A204.1 (cell line): ENCODE results near the gene ASPRV1.

Experiments
- FAIRE-seq: peaks from 2 replicates; lab custom pipeline; 2012; peaks lifted over from hg19 to GRCh38; lab: Jason Lieb, UNC

The ASPRV1 gene

DNA sequence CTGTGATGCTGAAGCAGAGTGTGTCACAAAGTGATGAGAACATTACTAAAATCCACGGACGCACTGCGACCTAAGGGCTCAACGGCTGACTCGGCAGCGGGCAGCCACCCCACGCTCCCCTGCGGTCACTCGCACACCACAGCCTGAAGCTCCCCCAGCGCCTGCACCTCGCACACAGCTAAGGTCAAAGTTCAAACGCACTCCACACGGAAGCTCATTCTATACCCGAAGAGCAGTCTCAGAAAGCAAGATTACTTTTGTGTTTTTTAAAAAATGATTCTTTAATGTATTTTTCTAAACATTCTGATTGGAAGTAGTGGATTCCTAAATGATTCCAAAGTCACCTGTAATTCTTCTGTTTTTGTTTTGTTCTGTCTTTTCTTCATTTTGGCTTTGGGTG lies 21.7 kb downstream of the ASPRV1 start:
- no peak for FAIRE-seq

DNA sequence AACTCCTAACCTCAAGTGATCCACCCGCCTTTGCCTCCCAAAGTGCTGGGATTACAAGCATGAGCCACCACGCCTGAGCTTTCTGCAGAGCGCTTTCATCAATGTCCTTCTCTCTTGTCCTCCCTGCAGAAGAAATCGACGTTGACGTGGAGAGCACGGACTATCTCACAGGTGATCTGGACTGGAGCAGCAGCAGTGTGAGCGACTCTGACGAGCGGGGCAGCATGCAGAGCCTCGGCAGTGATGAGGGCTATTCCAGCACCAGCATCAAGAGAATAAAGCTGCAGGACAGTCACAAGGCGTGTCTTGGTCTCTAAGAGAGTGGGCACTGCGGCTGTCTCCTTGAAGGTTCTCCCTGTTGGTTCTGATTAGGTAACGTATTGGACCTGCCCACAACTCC lies 23.5 kb downstream of the ASPRV1 start:
- no peak for FAIRE-seq

DNA sequence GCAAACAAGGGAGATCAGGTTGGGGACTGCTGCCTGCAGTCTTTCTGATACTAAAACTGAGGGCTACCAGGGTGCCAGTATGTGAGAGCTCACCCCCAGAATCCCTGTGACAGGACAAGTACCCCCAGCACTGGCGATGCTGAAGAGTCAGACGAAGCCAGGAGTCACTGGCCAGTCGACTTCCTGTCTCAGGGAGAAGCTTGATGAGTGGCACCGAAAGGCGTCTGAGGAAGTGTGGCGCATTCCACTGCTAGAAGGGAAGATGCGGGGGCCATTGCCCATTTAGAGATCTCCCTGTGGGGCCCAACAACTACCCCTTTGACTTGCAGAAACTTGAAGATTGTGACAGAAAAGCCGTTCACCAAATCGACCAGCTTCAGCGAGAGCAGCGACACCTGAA lies 24.5 kb downstream of the ASPRV1 start:
- FAIRE-seq = no peak

GRCh38 chr2:69935011-69935410 lies 26.4 kb downstream of the ASPRV1 start:
- FAIRE-seq = no peak

DNA sequence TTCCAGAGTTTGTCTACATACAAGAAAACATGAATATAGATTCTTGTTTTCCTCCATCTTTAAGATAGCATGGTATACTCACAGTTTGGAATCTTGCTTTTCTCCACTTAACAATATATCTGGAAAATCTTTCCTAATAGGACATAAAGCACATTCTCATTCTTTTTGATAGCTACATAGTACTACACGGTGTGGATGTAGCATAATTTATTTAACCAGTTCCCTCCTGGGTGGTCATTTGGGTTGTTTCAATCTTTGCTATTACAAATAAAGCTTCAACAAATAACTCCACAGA lies 26.9 kb downstream of the ASPRV1 start:
- FAIRE-seq = no peak

DNA sequence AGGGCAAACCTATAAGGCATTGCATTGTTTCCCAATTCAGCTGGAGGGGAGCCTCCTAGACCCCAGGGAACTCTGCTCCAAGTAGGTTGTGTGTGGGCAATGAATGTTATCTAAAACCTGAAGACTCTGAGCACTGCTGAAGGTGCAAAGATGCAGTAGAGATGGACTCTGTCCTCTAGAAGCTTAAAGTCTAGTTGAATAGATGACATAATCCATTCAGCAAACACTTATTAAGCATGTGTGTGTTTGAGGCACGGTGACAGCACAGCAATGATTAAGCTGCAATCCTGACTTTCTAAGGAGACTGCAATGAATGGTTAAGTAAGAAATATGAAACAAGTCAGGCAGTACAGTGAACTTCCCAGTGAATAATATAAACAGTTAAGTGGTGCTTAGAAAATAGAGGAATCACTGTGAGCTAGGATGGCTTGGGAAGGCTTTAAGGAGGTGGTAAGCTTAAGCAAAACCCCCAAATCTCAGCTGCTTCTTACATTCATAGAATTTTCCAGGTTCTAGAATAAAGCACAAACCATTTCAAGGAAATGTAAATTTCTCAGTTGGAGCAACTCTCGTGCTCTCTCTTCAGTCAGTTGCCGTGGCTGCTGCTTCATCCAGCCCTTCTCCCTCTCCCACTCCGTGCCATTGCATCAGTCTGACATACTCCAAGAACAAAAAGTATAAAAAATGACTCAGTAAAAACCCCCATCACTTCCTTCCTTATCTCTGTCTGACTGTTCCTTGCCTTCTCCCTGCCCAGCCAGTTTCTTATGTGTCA lies 27.4 kb downstream of the ASPRV1 start:
- no peak for FAIRE-seq

DNA sequence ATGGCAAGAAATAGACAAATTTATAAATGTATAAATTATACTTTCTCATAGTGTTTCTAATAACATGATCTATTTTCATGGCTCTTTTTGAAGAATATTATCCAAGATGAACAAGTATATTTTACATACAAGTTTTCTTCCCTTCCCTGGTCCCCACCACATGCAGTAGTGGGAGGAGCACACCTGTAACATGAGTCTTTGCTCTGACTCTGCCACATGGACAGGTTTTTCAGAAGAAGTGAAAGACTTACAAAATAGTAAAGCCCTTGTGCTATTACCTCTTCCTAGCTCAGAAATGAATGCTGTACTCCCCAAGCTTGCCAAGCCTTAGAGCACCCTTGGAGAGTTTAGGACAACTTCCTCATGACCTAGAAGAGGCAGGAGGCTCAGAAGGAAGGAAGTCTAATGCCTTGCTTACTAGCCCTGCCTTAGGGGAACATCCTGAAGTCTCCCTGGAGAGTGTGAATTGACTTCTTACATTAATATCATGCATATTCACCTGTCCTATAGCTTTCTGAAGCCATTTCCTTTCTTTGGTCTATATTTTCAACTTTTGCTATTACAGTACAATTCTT lies 28.1 kb downstream of the ASPRV1 start:
- FAIRE-seq = no peak

- no peak for FAIRE-seq
Measured at GRCh38 chr2:69932596-69932922, 28.9 kb downstream of the ASPRV1 start.

- no peak for FAIRE-seq
Measured at GRCh38 chr2:69931832-69932595, 29.4 kb downstream of the ASPRV1 start.

GRCh38 chr2:69926849-69927515 lies 34.4 kb downstream of the ASPRV1 start:
- FAIRE-seq = no peak

- FAIRE-seq = no peak
Measured at GRCh38 chr2:69923116-69923515, 38.3 kb downstream of the ASPRV1 start.

DNA sequence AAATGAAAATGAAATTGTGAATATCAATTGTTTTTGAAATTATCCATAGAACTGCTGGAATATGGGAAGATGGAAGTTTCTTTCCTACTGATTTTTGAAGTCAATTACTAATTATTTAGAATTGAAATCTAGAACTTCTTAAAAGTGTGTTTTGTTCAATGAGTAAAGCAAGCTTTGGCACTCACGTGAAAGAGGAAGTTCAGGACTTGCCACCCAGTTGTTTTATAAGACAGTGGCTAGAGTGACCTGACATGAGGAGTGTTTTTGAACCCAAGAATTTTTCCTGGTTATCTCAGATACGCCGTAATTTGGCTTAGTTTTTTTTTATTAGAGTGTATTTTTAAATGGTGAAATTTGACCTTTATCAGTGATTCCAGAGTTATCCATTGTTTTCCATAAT lies 43.0 kb downstream of the ASPRV1 start:
- no peak for FAIRE-seq

- no peak for FAIRE-seq
Measured at GRCh38 chr2:69917852-69918251, 43.6 kb downstream of the ASPRV1 start.

GRCh38 chr2:69916106-69916505 lies 45.3 kb downstream of the ASPRV1 start:
- FAIRE-seq = no peak

- FAIRE-seq = no peak
Measured at GRCh38 chr2:69914950-69915945, 46.2 kb downstream of the ASPRV1 start, which contains the start of gene MXD1. Gene MXD1, plus strand, starts transcription at chr2:69915109. Its CDS starts 222 bp downstream, at chr2:69915331.

- peak; percentile 100 for FAIRE-seq
Measured at GRCh38 chr2:69914164-69914949, 47.1 kb downstream of the ASPRV1 start.

- peak; percentile 97 for FAIRE-seq
Measured at GRCh38 chr2:69911985-69912563, 49.4 kb downstream of the ASPRV1 start.
